Neutrophil (primary cell): ENCODE data around the gene STEAP1B.

ENCODE experiments used
- H3K27ac ChIP-seq: fragments of 200-600 bp; sonication (generic); 2 replicates; pipeline ENCODE4 v1.5.1; 2016; ENCODE audit warnings: mild to moderate bottlenecking, moderate library complexity
- H3K27me3 ChIP-seq: fragments of 200-600 bp; sonication (generic); 2 replicates; pipeline ENCODE4 v1.6.0; 2016; ENCODE audit warnings: mild to moderate bottlenecking
- H3K36me3 ChIP-seq: fragments of 200-600 bp; sonication (generic); 2 replicates; pipeline ENCODE4 v1.5.1; 2017
- H3K4me1 ChIP-seq, 2 experiments: fragments of 200-600 bp in 1 of 2; sonication (generic) in 1 of 2; 1 replicate in 1 of 2; 2 replicates in 1 of 2; pipeline versions ENCODE4 v1.5.1 to v1.6.1; 2013 to 2016; ENCODE audit warnings: low read depth in 1 of 2, low read length in 1 of 2, mild to moderate bottlenecking in 1 of 2, moderate library complexity in 1 of 2; ENCODE audit not compliant: control insufficient read depth in 1 of 2, insufficient read depth in 1 of 2
- H3K4me3 ChIP-seq, 2 experiments: fragments of 200-600 bp in 1 of 2; sonication (generic) in 1 of 2; 1 replicate in 1 of 2; 2 replicates in 1 of 2; pipeline ENCODE4 v1.5.1; 2013 to 2016; ENCODE audit warnings: low read depth in 1 of 2, low read length in 1 of 2, mild to moderate bottlenecking in 1 of 2, moderate library complexity in 1 of 2
- H3K9me3 ChIP-seq: fragments of 200-600 bp; sonication (generic); 2 replicates; pipeline ENCODE4 v1.5.1; 2016
- CTCF ChIP-seq: fragments of 200-600 bp; sonication (generic); IDR thresholded peaks from 2 replicates; pipeline ENCODE4 v1.5.1; 2016; ENCODE audit warnings: antibody characterized with exemption

The STEAP1B gene

DNA sequence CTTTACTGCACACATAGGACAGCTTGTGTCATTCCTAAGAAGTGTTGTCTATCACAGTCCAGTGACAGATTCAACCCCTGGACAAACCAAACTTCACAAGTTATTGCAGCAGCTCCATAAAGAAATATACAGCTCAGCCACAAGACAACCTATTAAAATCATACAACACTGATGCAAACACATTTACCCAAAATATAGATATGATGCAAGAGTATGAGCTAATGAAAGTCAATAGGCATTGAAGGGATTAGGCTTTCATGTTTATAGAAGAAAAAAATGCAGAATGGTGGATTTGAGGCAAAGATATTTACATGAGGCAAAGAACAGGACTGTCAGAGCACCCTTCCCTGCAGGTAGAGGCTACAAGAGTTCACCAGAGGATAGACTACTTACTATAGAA lies 128.1 kb downstream of the STEAP1B start:
- H3K4me3 ChIP-seq: no peak overlapping the region
- no peaks in the 10 kb centered on the region for H3K4me1 ChIP-seq
- no peaks in the 10 kb centered on the region for H3K27me3 ChIP-seq
- H3K27ac ChIP-seq: no peak overlapping the region
- no peaks in the 10 kb centered on the region for H3K9me3 ChIP-seq
- no peak for TF ChIP-seq CTCF
- no peaks in the 10 kb centered on the region for H3K36me3 ChIP-seq
